Erythroblast (primary cell): Measurements from ENCODE around the gene MEOX2.

Source experiments
- DNase-seq, 2 experiments: peaks; one replicate each; lab custom pipeline; 2025; lab: John Stamatoyannopoulos, UW
- GATA1 ChIP-seq: IDR thresholded peaks from 2 replicates; pipeline ENCODE4 v1.6.1; 2011; ENCODE audit warnings: low read depth, mild to moderate bottlenecking, control low read depth, low read length, moderate library complexity
- POLR2A ChIP-seq: IDR thresholded peaks from 2 replicates; pipeline ENCODE4 v1.6.1; 2011; ENCODE audit warnings: mild to moderate bottlenecking, low read length

The MEOX2 gene

GRCh38 chr7:15685358-15686294, 857 bp downstream of the MEOX2 start:
- DNase-seq, result no peak
- TF ChIP-seq POLR2A (no peak), GATA1 (no peak)

- no peak for DNase-seq
- TF ChIP-seq GATA1, result no peak
- TF ChIP-seq POLR2A, result no peak
Measured at GRCh38 chr7:15684871-15685270, 1.6 kb downstream of the MEOX2 start.

- TF ChIP-seq POLR2A, result no peak
- TF ChIP-seq GATA1, result no peak
- no peak for DNase-seq
Measured at GRCh38 chr7:15684111-15684800, 2.2 kb downstream of the MEOX2 start.

GRCh38 chr7:15682751-15683245, 3.7 kb downstream of the MEOX2 start:
- DNase-seq, result no peak
- TF ChIP-seq POLR2A, result no peak
- no peak for TF ChIP-seq GATA1

- TF ChIP-seq POLR2A (no peak), GATA1 (no peak)
- DNase-seq, result no peak
Measured at GRCh38 chr7:15682111-15682510, 4.4 kb downstream of the MEOX2 start.

GRCh38 chr7:15681631-15682030, 4.9 kb downstream of the MEOX2 start:
- no peak for TF ChIP-seq POLR2A
- no peak for TF ChIP-seq GATA1
- no peak for DNase-seq

GRCh38 chr7:15681186-15681585, 5.3 kb downstream of the MEOX2 start:
- no peak for DNase-seq
- no peak for TF ChIP-seq GATA1

GRCh38 chr7:15680446-15680845, 6.0 kb downstream of the MEOX2 start:
- DNase-seq, result no peak
- no peak for TF ChIP-seq GATA1
- no peak for TF ChIP-seq POLR2A

GRCh38 chr7:15679306-15679705, 7.2 kb downstream of the MEOX2 start:
- TF ChIP-seq GATA1 (no peak), POLR2A (no peak)
- no peak for DNase-seq

- no peak for TF ChIP-seq GATA1
- TF ChIP-seq POLR2A, result no peak
- no peak for DNase-seq
Measured at GRCh38 chr7:15678653-15679052, 7.8 kb downstream of the MEOX2 start.

GRCh38 chr7:15675379-15675778, 11.1 kb downstream of the MEOX2 start:
- TF ChIP-seq GATA1 (no peak), POLR2A (no peak)
- no peak for DNase-seq

GRCh38 chr7:15674586-15674985, 11.9 kb downstream of the MEOX2 start:
- no peak for TF ChIP-seq POLR2A
- TF ChIP-seq GATA1, result no peak
- DNase-seq, result no peak

- TF ChIP-seq POLR2A (no peak), GATA1 (no peak)
- DNase-seq, result no peak
Measured at GRCh38 chr7:15669443-15670090, 16.9 kb downstream of the MEOX2 start.
